ENCODE results near the gene ERBIN. TPM values are rescaled to one million over a fixed set of nuclear protein-coding genes. Genes with fewer than 3 reads are reported as not detected.

Gene ERBIN
- total RNA-seq, 1 experiment from 2014 or later, result 88.4 TPM

DNA sequence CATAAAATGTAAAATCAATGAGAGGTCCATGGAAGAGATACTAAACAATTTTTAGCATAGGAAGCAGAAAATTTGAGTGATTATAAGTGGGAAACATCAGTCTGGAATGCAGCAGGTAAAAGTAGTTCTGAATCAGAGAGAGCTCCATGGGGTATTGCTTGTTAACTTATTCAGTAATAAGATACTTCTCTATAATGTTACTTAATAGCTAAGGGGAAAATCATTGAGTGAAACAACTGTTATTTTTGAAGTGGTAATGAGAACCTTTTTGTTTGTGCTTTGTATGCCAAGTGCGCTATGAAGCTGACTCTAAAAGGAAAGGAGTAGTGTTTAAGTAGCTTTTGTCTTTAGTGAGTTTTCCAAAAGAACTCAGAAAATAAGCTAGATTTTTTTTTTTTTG is 95.2 kb downstream of the ERBIN start:
- ChIA-PET CTCF (no interaction called here), POLR2A (no interaction called here)
- ATAC-seq, result no peak
- Histone ChIP-seq H3K27me3 (ENCODE audit: control insufficient read depth, insufficient read depth, low read length) (no peaks in the 10 kb centered on the region), H3K36me3 (ENCODE audit: control insufficient read depth, insufficient read depth, low read length) (peaks cover 34% of the 10 kb centered on the region), H3K4me1 (ENCODE audit: control insufficient read depth, insufficient read depth, low read length) (no peaks in the 10 kb centered on the region), H3K4me3 (ENCODE audit: low read depth in 2 of 2, low read length in 2 of 2) (no peak overlapping the region), H3K27ac (ENCODE audit: low read length) (no peak overlapping the region), H3K9me3 (ENCODE audit: control insufficient read depth, insufficient read depth, low read depth, low read length) (no peaks in the 10 kb centered on the region)
- BruUV-seq (replicated peaks), result no TSS peak
- TF ChIP-seq POLR2AphosphoS5 (IDR thresholded peaks at IDR 0.05; ENCODE audit: low read depth, low read length) (no peak), SIN3A (IDR thresholded peaks at IDR 0.05; ENCODE audit: borderline replicate concordance, insufficient read depth, low read depth, low read length) (no peak), TCF7L2 (IDR thresholded peaks at IDR 0.05; ENCODE audit: low read depth, low read length) (no peak)
- TF ChIP-seq, protein P1, sequence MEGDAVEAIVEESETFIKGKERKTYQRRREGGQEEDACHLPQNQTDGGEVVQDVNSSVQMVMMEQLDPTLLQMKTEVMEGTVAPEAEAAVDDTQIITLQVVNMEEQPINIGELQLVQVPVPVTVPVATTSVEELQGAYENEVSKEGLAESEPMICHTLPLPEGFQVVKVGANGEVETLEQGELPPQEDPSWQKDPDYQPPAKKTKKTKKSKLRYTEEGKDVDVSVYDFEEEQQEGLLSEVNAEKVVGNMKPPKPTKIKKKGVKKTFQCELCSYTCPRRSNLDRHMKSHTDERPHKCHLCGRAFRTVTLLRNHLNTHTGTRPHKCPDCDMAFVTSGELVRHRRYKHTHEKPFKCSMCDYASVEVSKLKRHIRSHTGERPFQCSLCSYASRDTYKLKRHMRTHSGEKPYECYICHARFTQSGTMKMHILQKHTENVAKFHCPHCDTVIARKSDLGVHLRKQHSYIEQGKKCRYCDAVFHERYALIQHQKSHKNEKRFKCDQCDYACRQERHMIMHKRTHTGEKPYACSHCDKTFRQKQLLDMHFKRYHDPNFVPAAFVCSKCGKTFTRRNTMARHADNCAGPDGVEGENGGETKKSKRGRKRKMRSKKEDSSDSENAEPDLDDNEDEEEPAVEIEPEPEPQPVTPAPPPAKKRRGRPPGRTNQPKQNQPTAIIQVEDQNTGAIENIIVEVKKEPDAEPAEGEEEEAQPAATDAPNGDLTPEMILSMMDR (IDR thresholded peaks at IDR 0.05), result no peak
- TF ChIP-seq, protein P2, sequence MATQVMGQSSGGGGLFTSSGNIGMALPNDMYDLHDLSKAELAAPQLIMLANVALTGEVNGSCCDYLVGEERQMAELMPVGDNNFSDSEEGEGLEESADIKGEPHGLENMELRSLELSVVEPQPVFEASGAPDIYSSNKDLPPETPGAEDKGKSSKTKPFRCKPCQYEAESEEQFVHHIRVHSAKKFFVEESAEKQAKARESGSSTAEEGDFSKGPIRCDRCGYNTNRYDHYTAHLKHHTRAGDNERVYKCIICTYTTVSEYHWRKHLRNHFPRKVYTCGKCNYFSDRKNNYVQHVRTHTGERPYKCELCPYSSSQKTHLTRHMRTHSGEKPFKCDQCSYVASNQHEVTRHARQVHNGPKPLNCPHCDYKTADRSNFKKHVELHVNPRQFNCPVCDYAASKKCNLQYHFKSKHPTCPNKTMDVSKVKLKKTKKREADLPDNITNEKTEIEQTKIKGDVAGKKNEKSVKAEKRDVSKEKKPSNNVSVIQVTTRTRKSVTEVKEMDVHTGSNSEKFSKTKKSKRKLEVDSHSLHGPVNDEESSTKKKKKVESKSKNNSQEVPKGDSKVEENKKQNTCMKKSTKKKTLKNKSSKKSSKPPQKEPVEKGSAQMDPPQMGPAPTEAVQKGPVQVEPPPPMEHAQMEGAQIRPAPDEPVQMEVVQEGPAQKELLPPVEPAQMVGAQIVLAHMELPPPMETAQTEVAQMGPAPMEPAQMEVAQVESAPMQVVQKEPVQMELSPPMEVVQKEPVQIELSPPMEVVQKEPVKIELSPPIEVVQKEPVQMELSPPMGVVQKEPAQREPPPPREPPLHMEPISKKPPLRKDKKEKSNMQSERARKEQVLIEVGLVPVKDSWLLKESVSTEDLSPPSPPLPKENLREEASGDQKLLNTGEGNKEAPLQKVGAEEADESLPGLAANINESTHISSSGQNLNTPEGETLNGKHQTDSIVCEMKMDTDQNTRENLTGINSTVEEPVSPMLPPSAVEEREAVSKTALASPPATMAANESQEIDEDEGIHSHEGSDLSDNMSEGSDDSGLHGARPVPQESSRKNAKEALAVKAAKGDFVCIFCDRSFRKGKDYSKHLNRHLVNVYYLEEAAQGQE (IDR thresholded peaks at IDR 0.05; ENCODE audit: insufficient read depth in 1 of 2, low read depth in 2 of 2, low read length in 1 of 2), result no peak
- no peak for DNase-seq (ENCODE audit: low read depth, low spot score)
- intact Hi-C loops (cut with micrococcal nuclease; ENCODE audit: unreplicated experiment), result no loop called here
- in situ Hi-C loops (cut with HindIII; ENCODE audit: low pct_unique_long_range_greater_than_20kb, low sequenced_read_pairs), result no loop called here

DNA sequence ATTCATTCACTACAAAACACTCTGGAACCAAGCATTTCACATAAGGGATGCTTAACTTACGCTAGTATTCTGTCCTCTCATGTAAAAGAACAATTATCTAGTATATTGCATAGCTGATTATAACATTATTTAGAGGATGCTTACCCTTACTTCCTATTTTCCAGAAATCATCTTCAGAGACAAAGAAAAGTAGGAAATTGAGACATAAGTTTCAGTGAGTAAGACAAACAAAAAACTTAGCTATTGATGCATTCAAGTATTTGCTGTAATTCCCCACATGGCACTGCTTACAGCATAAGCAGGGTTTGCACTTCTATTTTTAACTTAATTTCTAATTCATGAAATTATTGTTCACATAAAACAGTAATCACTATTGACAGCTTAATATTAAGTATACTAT is 112.9 kb downstream of the ERBIN start:
- in situ Hi-C loops (cut with HindIII; ENCODE audit: low pct_unique_long_range_greater_than_20kb, low sequenced_read_pairs), result no loop called here
- CTCF ChIA-PET, result no interaction called here
- POLR2A ChIA-PET, result no interaction called here
- intact Hi-C loops (cut with micrococcal nuclease; ENCODE audit: unreplicated experiment), result no loop called here
- no peak for TF ChIP-seq SIN3A (IDR thresholded peaks at IDR 0.05; ENCODE audit: borderline replicate concordance, insufficient read depth, low read depth, low read length)
- TF ChIP-seq, protein P1 (IDR thresholded peaks at IDR 0.05), result no peak
- TF ChIP-seq, protein P2 (IDR thresholded peaks at IDR 0.05; ENCODE audit: insufficient read depth in 1 of 2, low read depth in 2 of 2, low read length in 1 of 2), result no peak
- no peak for TF ChIP-seq POLR2AphosphoS5 (IDR thresholded peaks at IDR 0.05; ENCODE audit: low read depth, low read length)
- no peak for TF ChIP-seq TCF7L2 (IDR thresholded peaks at IDR 0.05; ENCODE audit: low read depth, low read length)
- peaks cover 59% of the 10 kb centered on the region for H3K36me3 ChIP-seq (ENCODE audit: control insufficient read depth, insufficient read depth, low read length)
- no peaks in the 10 kb centered on the region for H3K9me3 ChIP-seq (ENCODE audit: control insufficient read depth, insufficient read depth, low read depth, low read length)
- H3K27me3 ChIP-seq (ENCODE audit: control insufficient read depth, insufficient read depth, low read length), result no peaks in the 10 kb centered on the region
- DNase-seq (ENCODE audit: low read depth, low spot score) (no peak), ATAC-seq (no peak)
- no peak overlapping the region for H3K4me3 ChIP-seq (ENCODE audit: low read depth in 2 of 2, low read length in 2 of 2)
- H3K4me1 ChIP-seq (ENCODE audit: control insufficient read depth, insufficient read depth, low read length), result no peaks in the 10 kb centered on the region
- no peak overlapping the region for H3K27ac ChIP-seq (ENCODE audit: low read length)
- BruUV-seq (replicated peaks), result TSS peak; percentile 9
